ENCODE results near the gene PRM1.

DNA sequence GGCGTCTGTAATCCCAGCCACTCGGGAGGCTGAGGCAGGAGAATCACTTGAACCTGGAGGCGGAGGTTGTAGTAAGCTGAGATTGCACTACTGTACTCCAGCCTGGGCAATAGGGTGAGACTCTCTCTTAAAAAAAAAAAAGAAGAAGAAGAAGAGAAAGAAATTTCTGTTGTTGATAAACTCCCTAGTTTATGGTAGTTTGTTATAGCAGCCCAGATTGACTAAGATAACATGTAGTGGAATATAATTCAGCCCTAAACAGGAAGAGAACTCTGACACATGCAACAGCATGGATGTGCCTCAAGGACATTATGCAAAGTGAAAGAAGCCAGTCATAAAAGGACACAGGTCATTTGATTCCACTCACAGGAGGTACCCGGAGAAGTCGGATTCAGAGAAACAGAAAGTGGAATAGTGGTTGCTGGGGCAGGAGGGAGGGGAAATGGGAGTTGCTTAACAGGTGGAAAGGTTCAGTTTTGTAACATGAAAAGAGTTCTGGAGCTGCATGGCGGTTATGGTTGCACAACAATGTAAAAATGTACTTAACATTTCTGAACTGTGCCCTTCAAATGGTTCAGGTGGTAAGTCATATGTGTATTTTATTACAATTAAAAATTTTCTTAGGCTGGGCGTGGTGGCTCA, 26.0 kb upstream of the PRM1 start:
- TF ChIP-seq, protein P1, sequence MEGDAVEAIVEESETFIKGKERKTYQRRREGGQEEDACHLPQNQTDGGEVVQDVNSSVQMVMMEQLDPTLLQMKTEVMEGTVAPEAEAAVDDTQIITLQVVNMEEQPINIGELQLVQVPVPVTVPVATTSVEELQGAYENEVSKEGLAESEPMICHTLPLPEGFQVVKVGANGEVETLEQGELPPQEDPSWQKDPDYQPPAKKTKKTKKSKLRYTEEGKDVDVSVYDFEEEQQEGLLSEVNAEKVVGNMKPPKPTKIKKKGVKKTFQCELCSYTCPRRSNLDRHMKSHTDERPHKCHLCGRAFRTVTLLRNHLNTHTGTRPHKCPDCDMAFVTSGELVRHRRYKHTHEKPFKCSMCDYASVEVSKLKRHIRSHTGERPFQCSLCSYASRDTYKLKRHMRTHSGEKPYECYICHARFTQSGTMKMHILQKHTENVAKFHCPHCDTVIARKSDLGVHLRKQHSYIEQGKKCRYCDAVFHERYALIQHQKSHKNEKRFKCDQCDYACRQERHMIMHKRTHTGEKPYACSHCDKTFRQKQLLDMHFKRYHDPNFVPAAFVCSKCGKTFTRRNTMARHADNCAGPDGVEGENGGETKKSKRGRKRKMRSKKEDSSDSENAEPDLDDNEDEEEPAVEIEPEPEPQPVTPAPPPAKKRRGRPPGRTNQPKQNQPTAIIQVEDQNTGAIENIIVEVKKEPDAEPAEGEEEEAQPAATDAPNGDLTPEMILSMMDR (IDR thresholded peaks at IDR 0.05), result no peak
- TF ChIP-seq POLR2AphosphoS5 (IDR thresholded peaks at IDR 0.05; ENCODE audit: low read depth, low read length), result no peak
- TF ChIP-seq, protein P2, sequence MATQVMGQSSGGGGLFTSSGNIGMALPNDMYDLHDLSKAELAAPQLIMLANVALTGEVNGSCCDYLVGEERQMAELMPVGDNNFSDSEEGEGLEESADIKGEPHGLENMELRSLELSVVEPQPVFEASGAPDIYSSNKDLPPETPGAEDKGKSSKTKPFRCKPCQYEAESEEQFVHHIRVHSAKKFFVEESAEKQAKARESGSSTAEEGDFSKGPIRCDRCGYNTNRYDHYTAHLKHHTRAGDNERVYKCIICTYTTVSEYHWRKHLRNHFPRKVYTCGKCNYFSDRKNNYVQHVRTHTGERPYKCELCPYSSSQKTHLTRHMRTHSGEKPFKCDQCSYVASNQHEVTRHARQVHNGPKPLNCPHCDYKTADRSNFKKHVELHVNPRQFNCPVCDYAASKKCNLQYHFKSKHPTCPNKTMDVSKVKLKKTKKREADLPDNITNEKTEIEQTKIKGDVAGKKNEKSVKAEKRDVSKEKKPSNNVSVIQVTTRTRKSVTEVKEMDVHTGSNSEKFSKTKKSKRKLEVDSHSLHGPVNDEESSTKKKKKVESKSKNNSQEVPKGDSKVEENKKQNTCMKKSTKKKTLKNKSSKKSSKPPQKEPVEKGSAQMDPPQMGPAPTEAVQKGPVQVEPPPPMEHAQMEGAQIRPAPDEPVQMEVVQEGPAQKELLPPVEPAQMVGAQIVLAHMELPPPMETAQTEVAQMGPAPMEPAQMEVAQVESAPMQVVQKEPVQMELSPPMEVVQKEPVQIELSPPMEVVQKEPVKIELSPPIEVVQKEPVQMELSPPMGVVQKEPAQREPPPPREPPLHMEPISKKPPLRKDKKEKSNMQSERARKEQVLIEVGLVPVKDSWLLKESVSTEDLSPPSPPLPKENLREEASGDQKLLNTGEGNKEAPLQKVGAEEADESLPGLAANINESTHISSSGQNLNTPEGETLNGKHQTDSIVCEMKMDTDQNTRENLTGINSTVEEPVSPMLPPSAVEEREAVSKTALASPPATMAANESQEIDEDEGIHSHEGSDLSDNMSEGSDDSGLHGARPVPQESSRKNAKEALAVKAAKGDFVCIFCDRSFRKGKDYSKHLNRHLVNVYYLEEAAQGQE (IDR thresholded peaks at IDR 0.05; ENCODE audit: insufficient read depth in 1 of 2, low read depth in 2 of 2, low read length in 1 of 2), result no peak
- TF ChIP-seq SIN3A (IDR thresholded peaks at IDR 0.05; ENCODE audit: borderline replicate concordance, insufficient read depth, low read depth, low read length), result no peak

Measured in Panc1 (cell line).